A673 (cell line): Measurements from ENCODE around the gene ALKBH3. TPM values are rescaled to one million over a fixed set of nuclear protein-coding genes. Genes with fewer than 3 reads are reported as not detected.

Experiments used
- BruUV-seq: library from RNA; stranded (reverse); fragments of 400-500 nt; replicated peaks from 2 replicates; lab custom pipeline; 2021; lab: Mats Ljungman, UMichigan
- CTCF ChIA-PET: fragments of 300-600 bp; sonication (Branson Sonifier 250); formaldehyde crosslinking; loops from one replicate; lab custom pipeline; 2022; ENCODE audit warnings: antibody characterized with exemption; lab: Charles Lee
- POLR2A ChIA-PET: fragments of 300-600 bp; sonication (Branson Sonifier 250); formaldehyde crosslinking; loops from one replicate; lab custom pipeline; 2022; ENCODE audit warnings: antibody characterized with exemption; ENCODE audit not compliant: low non-redundant PET; lab: Charles Lee
- DNase-seq: peaks from one replicate; pipeline ENCODE4 v3.0.0-alpha.2; 2015; ENCODE audit warnings: low spot score
- H3K27ac ChIP-seq: fragments of 200-600 bp; sonication (generic); 2 replicates; pipeline ENCODE4 v1.5.1; 2016; ENCODE audit warnings: mixed run types, low read depth, mild to moderate bottlenecking, mixed read lengths, antibody characterized with exemption, low read length; ENCODE audit not compliant: poor library complexity, severe bottlenecking
- H3K27me3 ChIP-seq: fragments of 200-600 bp; sonication (generic); replicated peaks from 2 replicates; pipeline ENCODE4 v1.6.1; 2017; ENCODE audit warnings: mixed run types, low read depth, mild to moderate bottlenecking, mixed read lengths, antibody characterized with exemption, low read length; ENCODE audit not compliant: insufficient read depth, poor library complexity
- H3K36me3 ChIP-seq: fragments of 200-600 bp; sonication (generic); 2 replicates; pipeline ENCODE4 v1.6.1; 2016; ENCODE audit warnings: mixed run types, mild to moderate bottlenecking, mixed read lengths, antibody characterized with exemption, low read length; ENCODE audit not compliant: insufficient read depth, poor library complexity, severe bottlenecking
- H3K4me1 ChIP-seq: fragments of 200-600 bp; sonication (generic); 2 replicates; pipeline ENCODE4 v1.6.1; 2017; ENCODE audit warnings: mixed run types, mild to moderate bottlenecking, mixed read lengths, antibody characterized with exemption, low read length; ENCODE audit not compliant: insufficient read depth, poor library complexity, severe bottlenecking
- H3K4me3 ChIP-seq: fragments of 200-600 bp; sonication (generic); 2 replicates; pipeline ENCODE4 v1.5.1; 2016; ENCODE audit warnings: low read depth, mixed run types, mild to moderate bottlenecking, mixed read lengths, low read length; ENCODE audit not compliant: poor library complexity, severe bottlenecking
- H3K9me3 ChIP-seq: fragments of 200-600 bp; sonication (generic); 2 replicates; pipeline ENCODE4 v1.6.1; 2016; ENCODE audit warnings: mixed run types, low read depth, mild to moderate bottlenecking, mixed read lengths, antibody characterized with exemption, low read length; ENCODE audit not compliant: poor library complexity, severe bottlenecking
- CTCF ChIP-seq: fragments of 300-800, 200-600 bp; sonication (generic); conservative IDR thresholded peaks from 2 replicates; pipeline ENCODE4 v1.5.1; 2017; ENCODE audit warnings: low read depth, mild to moderate bottlenecking, antibody characterized with exemption, low read length, moderate library complexity, mixed read lengths
- EZH2 ChIP-seq: fragments of 200-600 bp; sonication (generic); IDR thresholded peaks from 2 replicates; pipeline ENCODE4 v1.6.1; 2017; ENCODE audit warnings: borderline replicate concordance, low read depth, mild to moderate bottlenecking, mixed read lengths, antibody characterized with exemption, low read length; ENCODE audit not compliant: poor library complexity, severe bottlenecking
- intact Hi-C: fragments of 100-400 bp; cut with micrococcal nuclease; formaldehyde crosslinking; loops from one replicate; pipeline ENCODE4 v1.10.0; 2022; ENCODE audit not compliant: unreplicated experiment
- total RNA-seq: library from RNA; stranded (reverse); gene quantifications from 2 replicates; pipeline ENCODE4 v1.2.3, GENCODE V29; 2021

Gene ALKBH3
- total RNA-seq, 1 experiment from 2014 or later = 96.6 TPM

DNA sequence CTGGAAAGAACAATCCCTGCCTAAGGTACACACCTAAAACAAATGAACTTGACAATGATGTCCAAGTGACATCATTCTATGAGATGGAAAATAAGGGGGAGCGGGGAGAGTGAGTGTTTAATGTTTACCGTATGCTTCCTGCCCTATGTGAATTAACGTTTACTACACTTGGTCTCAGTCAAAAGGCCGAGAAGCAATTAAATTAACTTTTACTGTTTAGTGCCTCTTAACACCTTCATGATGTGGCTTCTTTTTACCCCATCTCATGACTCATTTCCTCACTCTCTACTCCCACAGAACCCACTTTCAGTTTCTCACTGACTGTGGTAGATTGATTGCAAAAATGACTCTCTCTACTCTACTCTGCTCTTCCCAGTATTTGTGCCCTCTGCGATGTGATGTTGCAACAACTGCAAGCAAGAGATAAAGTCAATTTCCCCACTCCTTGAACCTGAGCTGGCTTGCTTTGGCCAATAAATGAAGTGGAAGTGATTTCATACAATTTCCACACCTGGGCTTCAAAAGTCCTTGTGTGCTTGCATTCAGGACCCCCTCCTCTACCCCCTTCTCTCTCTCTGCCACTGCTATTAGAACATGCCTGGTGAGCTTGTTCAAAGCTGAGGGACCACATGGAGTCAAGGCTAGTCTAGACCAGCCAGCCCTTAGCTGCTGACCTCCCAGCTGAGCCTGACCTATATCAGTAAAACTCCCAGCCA lies 11.6 kb upstream of the ALKBH3 start:
- no TSS peak for BruUV-seq
- CTCF ChIA-PET = interaction anchor here (0.5 kb wide), 1 partner anchor 73 kb away, joined by 6 read pairs; the partner anchor contains the start of gene C11orf96
- intact Hi-C loops = no loop called here
- Histone ChIP-seq H3K9me3 (no peaks in the 10 kb centered on the region), H3K4me3 (no peak overlapping the region), H3K27me3 (peaks cover 33% of the 10 kb centered on the region), H3K36me3 (no peaks in the 10 kb centered on the region), H3K4me1 (no peaks in the 10 kb centered on the region), H3K27ac (no peak overlapping the region)
- POLR2A ChIA-PET = no interaction called here
- DNase-seq = peak; percentile 88
- TF ChIP-seq EZH2 (no peak), CTCF (no peak)

- CTCF ChIA-PET = no interaction called here
- POLR2A ChIA-PET = no interaction called here
- no peak for TF ChIP-seq CTCF
- no peak for TF ChIP-seq EZH2
- Histone ChIP-seq H3K36me3 (no peaks in the 10 kb centered on the region), H3K4me1 (no peaks in the 10 kb centered on the region), H3K4me3 (no peak overlapping the region), H3K27ac (no peak overlapping the region), H3K27me3 (peaks cover 49% of the 10 kb centered on the region), H3K9me3 (no peaks in the 10 kb centered on the region)
- intact Hi-C loops = no loop called here
- no TSS peak for BruUV-seq
- DNase-seq = no peak
These were observed 9.6 kb upstream of the ALKBH3 start for GRCh38 chr11:43871051-43871450.

- Histone ChIP-seq H3K4me1 (no peaks in the 10 kb centered on the region), H3K9me3 (no peaks in the 10 kb centered on the region), H3K4me3 (no peak overlapping the region), H3K27ac (no peak overlapping the region), H3K36me3 (no peaks in the 10 kb centered on the region), H3K27me3 (peaks cover 49% of the 10 kb centered on the region)
- no peak for DNase-seq
- CTCF ChIA-PET = no interaction called here
- no peak for TF ChIP-seq EZH2
- TF ChIP-seq CTCF = no peak
- BruUV-seq = no TSS peak
- POLR2A ChIA-PET = no interaction called here
- intact Hi-C loops = no loop called here
These were observed 7.6 kb upstream of the ALKBH3 start for GRCh38 chr11:43872995-43873394.
